Measurements from ENCODE around the gene KRTAP5-10. TPM values are rescaled to one million over a fixed set of nuclear protein-coding genes. Genes with fewer than 3 reads are reported as not detected.

Gene KRTAP5-10
- total RNA-seq, 4 donors from 2014 or later: not detected

DNA sequence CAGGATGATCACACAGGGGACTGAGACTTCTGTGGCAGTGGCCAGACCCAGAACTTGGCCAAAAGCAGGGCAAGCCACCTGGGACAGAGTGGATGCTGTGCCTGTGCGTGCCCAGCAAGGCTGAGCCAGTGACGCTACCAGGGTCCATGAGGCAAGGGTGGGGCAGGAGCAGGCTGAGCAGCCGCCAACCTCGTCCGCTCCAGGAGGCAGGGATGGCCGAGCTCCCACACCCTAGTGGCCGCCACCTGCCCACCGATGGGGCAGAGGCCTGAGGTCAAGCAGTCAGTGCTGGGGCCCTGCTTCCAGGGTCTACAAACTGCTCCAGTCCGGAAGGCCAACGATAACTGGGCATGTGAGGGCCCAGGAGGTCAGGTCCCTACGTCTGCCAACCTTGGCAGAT lies 9.9 kb upstream of the KRTAP5-10 start:
- no peaks in the 10 kb centered on the region for H3K9me3 ChIP-seq
- H3K4me1 ChIP-seq: no peaks in the 10 kb centered on the region
- H3K27me3 ChIP-seq: peaks cover 21% of the 10 kb centered on the region
- no peak overlapping the region for H3K27ac ChIP-seq
- TF ChIP-seq EP300 (IDR thresholded peaks at IDR 0.05) (no peak), POLR2A (IDR thresholded peaks at IDR 0.05) (no peak), POLR2AphosphoS5 (IDR thresholded peaks at IDR 0.05) (no peak)
- TF ChIP-seq, protein P1, sequence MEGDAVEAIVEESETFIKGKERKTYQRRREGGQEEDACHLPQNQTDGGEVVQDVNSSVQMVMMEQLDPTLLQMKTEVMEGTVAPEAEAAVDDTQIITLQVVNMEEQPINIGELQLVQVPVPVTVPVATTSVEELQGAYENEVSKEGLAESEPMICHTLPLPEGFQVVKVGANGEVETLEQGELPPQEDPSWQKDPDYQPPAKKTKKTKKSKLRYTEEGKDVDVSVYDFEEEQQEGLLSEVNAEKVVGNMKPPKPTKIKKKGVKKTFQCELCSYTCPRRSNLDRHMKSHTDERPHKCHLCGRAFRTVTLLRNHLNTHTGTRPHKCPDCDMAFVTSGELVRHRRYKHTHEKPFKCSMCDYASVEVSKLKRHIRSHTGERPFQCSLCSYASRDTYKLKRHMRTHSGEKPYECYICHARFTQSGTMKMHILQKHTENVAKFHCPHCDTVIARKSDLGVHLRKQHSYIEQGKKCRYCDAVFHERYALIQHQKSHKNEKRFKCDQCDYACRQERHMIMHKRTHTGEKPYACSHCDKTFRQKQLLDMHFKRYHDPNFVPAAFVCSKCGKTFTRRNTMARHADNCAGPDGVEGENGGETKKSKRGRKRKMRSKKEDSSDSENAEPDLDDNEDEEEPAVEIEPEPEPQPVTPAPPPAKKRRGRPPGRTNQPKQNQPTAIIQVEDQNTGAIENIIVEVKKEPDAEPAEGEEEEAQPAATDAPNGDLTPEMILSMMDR (IDR thresholded peaks at IDR 0.05): no peak
- no peak for ATAC-seq
- 57 to 85% methylated on average over 1 to 3 of the region's 11 CpGs for WGBS, 2 donors (ENCODE audit: low coverage in 1 of 2)
- no peak overlapping the region for H3K4me3 ChIP-seq
- no peaks in the 10 kb centered on the region for H3K36me3 ChIP-seq

DNA sequence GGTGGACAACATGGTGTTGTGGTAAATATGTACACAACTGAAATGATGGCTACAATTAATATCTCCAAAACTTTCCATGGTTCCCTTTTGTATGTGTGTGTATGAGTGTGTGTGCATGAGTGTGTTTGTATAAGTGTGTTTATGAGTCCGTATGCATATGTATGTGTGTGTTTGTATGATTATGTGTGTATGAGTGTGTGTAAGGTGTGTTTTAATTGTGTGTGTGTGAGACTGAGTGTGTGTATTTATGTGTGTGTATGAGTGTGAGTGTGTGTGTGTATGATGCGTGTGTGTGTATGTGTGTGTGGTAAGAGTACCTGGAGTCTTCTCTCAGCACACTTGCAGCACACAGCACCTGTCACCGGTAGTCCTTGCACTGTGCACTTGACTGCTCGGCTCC lies 9.3 kb upstream of the KRTAP5-10 start:
- no peaks in the 10 kb centered on the region for H3K36me3 ChIP-seq
- TF ChIP-seq POLR2A (IDR thresholded peaks at IDR 0.05): no peak
- no peak for TF ChIP-seq EP300 (IDR thresholded peaks at IDR 0.05)
- no peak for TF ChIP-seq POLR2AphosphoS5 (IDR thresholded peaks at IDR 0.05)
- TF ChIP-seq, protein P1 (IDR thresholded peaks at IDR 0.05): no peak
- 59 to 92% methylated on average over 2 to 4 of the region's 4 CpGs for WGBS, 2 donors (ENCODE audit: low coverage in 1 of 2)

DNA sequence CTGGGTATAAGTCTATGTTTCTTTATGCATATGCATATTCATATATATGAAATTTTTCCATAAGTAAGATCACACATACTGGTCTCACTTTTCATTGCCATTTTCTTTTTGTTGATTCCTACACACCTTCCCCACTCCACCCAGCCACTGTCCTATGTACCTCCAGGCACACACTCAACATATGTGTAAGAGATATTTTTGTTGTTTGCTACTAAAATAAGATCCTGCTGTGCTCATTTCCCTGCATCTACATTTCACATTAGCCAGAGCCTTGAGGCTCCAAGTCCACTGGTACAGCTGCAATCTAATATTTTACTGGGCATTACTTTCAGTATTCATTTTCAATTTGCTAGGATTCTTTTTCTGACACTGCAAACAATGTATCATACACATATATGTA lies 8.1 kb upstream of the KRTAP5-10 start:
- H3K36me3 ChIP-seq: no peaks in the 10 kb centered on the region
- H3K27me3 ChIP-seq: peaks cover 32% of the 10 kb centered on the region
- H3K27ac ChIP-seq: no peak overlapping the region
- H3K9me3 ChIP-seq: peaks cover 0 to 4% (median 0%) of the 10 kb centered on the region in 3 donors
- ATAC-seq: no peak
- H3K4me1 ChIP-seq: no peaks in the 10 kb centered on the region
- no peak overlapping the region for H3K4me3 ChIP-seq
- TF ChIP-seq, protein P1 (IDR thresholded peaks at IDR 0.05): no peak
- TF ChIP-seq POLR2AphosphoS5 (IDR thresholded peaks at IDR 0.05): no peak
- no peak for TF ChIP-seq POLR2A (IDR thresholded peaks at IDR 0.05)
- TF ChIP-seq EP300 (IDR thresholded peaks at IDR 0.05): no peak

More for the DNA sequence above, 9.3 kb upstream of the KRTAP5-10 start:
- ATAC-seq: no peak
- Histone ChIP-seq H3K4me1 (no peaks in the 10 kb centered on the region), H3K4me3 (no peak overlapping the region), H3K27ac (no peak overlapping the region), H3K27me3 (peaks cover 24% of the 10 kb centered on the region), H3K9me3 (no peaks in the 10 kb centered on the region)

DNA sequence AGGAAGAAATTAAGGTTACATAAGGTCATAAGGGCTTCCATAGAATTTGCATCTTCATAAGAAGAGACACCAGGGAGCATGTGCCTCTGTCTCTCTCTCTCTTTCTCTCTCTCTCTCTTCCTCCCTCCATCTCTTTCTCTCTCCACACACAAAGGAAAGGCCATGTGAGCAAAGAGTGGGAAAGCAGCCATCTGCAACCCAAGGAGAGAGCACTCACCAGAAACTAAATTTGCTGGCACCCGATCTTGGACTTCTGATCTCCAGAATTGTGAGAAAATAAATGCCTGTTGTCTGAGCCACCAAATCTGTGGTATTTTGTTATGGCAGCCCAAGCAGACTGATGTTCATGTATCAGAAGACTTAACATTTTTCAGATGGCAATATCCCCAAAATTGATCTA lies 6.4 kb upstream of the KRTAP5-10 start:
- Histone ChIP-seq H3K27ac (no peak overlapping the region), H3K4me3 (no peak overlapping the region), H3K27me3 (peaks cover 47% of the 10 kb centered on the region), H3K36me3 (no peaks in the 10 kb centered on the region), H3K9me3 (peaks cover 0 to 4% (median 0%) of the 10 kb centered on the region in 3 donors), H3K4me1 (no peaks in the 10 kb centered on the region)
- TF ChIP-seq, protein P1 (IDR thresholded peaks at IDR 0.05): no peak
- TF ChIP-seq POLR2AphosphoS5 (IDR thresholded peaks at IDR 0.05): no peak
- TF ChIP-seq POLR2A (IDR thresholded peaks at IDR 0.05): no peak
- TF ChIP-seq EP300 (IDR thresholded peaks at IDR 0.05): no peak
- WGBS, 2 donors (ENCODE audit: low coverage in 1 of 2): no CpG with 5 or more reads among the region's 1 CpG
- no peak for ATAC-seq

DNA sequence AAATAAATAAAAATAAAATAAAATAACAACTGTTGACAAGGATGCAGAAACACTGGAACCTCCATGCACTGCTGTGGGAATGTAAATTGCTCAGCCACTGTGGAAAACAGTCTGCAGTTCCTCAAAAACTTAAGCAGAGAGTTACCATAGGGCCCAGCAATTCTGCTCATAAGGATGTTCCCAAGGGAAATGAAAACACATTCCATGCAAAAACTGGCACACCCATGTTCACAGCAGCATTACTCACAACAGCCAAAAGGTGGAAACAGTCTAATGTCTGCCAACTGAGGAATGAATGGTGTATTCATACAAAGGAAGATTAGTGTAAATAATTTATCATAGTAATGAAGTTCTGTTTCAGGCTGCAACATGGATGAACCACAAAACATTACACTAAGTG lies 3.2 kb upstream of the KRTAP5-10 start:
- no peaks in the 10 kb centered on the region for H3K36me3 ChIP-seq
- no peaks in the 10 kb centered on the region for H3K4me1 ChIP-seq
- TF ChIP-seq POLR2AphosphoS5 (IDR thresholded peaks at IDR 0.05): no peak
- TF ChIP-seq, protein P1 (IDR thresholded peaks at IDR 0.05): no peak
- TF ChIP-seq POLR2A (IDR thresholded peaks at IDR 0.05): no peak
- no peak for TF ChIP-seq EP300 (IDR thresholded peaks at IDR 0.05)
- no peak overlapping the region for H3K27ac ChIP-seq
- ATAC-seq: no peak
- no peak overlapping the region for H3K4me3 ChIP-seq
- peaks cover 0 to 4% (median 0%) of the 10 kb centered on the region in 3 donors for H3K9me3 ChIP-seq
- H3K27me3 ChIP-seq: peaks cover 60% of the 10 kb centered on the region
